Measurements from ENCODE around the gene RGS6. TPM values are rescaled to one million over a fixed set of nuclear protein-coding genes. Genes with fewer than 3 reads are reported as not detected.

The RGS6 gene
- total RNA-seq, 1 experiment from 2014 or later = not detected

GRCh38 chr14:72543341-72543740 lies 611.1 kb downstream of the RGS6 start:
- TF ChIP-seq EZH2phosphoT487 (IDR thresholded peaks at IDR 0.05; ENCODE audit: borderline replicate concordance, low read length) (no peak), EZH2 (IDR thresholded peaks at IDR 0.05; ENCODE audit: low read length, unreplicated experiment) (no peak)
- H3K9me3 ChIP-seq (ENCODE audit: low read length) = no peaks in the 10 kb centered on the region
- no peaks in the 10 kb centered on the region for H3K79me2 ChIP-seq (ENCODE audit: low read length)
- intact Hi-C loops (cut with micrococcal nuclease) = no loop called here
- H3K36me3 ChIP-seq (ENCODE audit: low read depth, low read length) = no peaks in the 10 kb centered on the region
- H3K4me3 ChIP-seq (ENCODE audit: low read length) = no peak overlapping the region
- no peak overlapping the region for H3K9ac ChIP-seq (ENCODE audit: low read length)
- H3K9me2 ChIP-seq (replicated peaks; ENCODE audit: low read length) = no peaks in the 10 kb centered on the region
- POLR2A ChIA-PET (ENCODE audit: unreplicated experiment) = no interaction called here
- ATAC-seq = no peak
- no peak overlapping the region for H3K27ac ChIP-seq (ENCODE audit: low read length)
- DNase-seq = no peak
- CTCF ChIA-PET = no interaction called here
- H4K20me1 ChIP-seq (ENCODE audit: low read length) = no peaks in the 10 kb centered on the region
- BruUV-seq (replicated peaks) = no TSS peak
- H3K4me1 ChIP-seq (ENCODE audit: insufficient read depth, low read length) = peaks cover 15% of the 10 kb centered on the region
- no peak overlapping the region for H3K4me2 ChIP-seq (ENCODE audit: low read length)
- H3K27me3 ChIP-seq (ENCODE audit: low read length) = no peaks in the 10 kb centered on the region
- no peaks in the 10 kb centered on the region for H3F3A ChIP-seq (ENCODE audit: low read length, unreplicated experiment)
- no peak overlapping the region for H2AFZ ChIP-seq (ENCODE audit: low read length)

GRCh38 chr14:72544615-72545387 lies 612.6 kb downstream of the RGS6 start:
- POLR2A ChIA-PET (ENCODE audit: unreplicated experiment) = no interaction called here
- intact Hi-C loops (cut with micrococcal nuclease) = no loop called here
- Histone ChIP-seq H3F3A (ENCODE audit: low read length, unreplicated experiment) (no peaks in the 10 kb centered on the region), H3K27ac (ENCODE audit: low read length) (no peak overlapping the region), H4K20me1 (ENCODE audit: low read length) (no peaks in the 10 kb centered on the region), H3K9me2 (replicated peaks; ENCODE audit: low read length) (no peaks in the 10 kb centered on the region), H2AFZ (ENCODE audit: low read length) (no peak overlapping the region), H3K79me2 (ENCODE audit: low read length) (no peaks in the 10 kb centered on the region), H3K4me1 (ENCODE audit: insufficient read depth, low read length) (peaks cover 20% of the 10 kb centered on the region), H3K4me3 (ENCODE audit: low read length) (no peak overlapping the region), H3K36me3 (ENCODE audit: low read depth, low read length) (no peaks in the 10 kb centered on the region), H3K9ac (ENCODE audit: low read length) (no peak overlapping the region), H3K4me2 (ENCODE audit: low read length) (no peak overlapping the region), H3K27me3 (ENCODE audit: low read length) (no peaks in the 10 kb centered on the region), H3K9me3 (ENCODE audit: low read length) (no peaks in the 10 kb centered on the region)
- CTCF ChIA-PET = no interaction called here
- ATAC-seq (no peak), DNase-seq (no peak)
- TF ChIP-seq EZH2phosphoT487 (IDR thresholded peaks at IDR 0.05; ENCODE audit: borderline replicate concordance, low read length) (no peak), CTCF (conservative IDR thresholded peaks at IDR 0.05; ENCODE audit: low read depth, low read length) (no peak), EZH2 (IDR thresholded peaks at IDR 0.05; ENCODE audit: low read length, unreplicated experiment) (no peak)
- no TSS peak for BruUV-seq (replicated peaks)

- TF ChIP-seq EZH2phosphoT487 (IDR thresholded peaks at IDR 0.05; ENCODE audit: borderline replicate concordance, low read length) (no peak), EZH2 (IDR thresholded peaks at IDR 0.05; ENCODE audit: low read length, unreplicated experiment) (no peak), CTCF (conservative IDR thresholded peaks at IDR 0.05; ENCODE audit: low read depth, low read length) (no peak)
- no peaks in the 10 kb centered on the region for H3F3A ChIP-seq (ENCODE audit: low read length, unreplicated experiment)
- intact Hi-C loops (cut with micrococcal nuclease) = no loop called here
- BruUV-seq (replicated peaks) = no TSS peak
- no peak overlapping the region for H2AFZ ChIP-seq (ENCODE audit: low read length)
- no peaks in the 10 kb centered on the region for H3K9me2 ChIP-seq (replicated peaks; ENCODE audit: low read length)
- POLR2A ChIA-PET (ENCODE audit: unreplicated experiment) = no interaction called here
- no peak overlapping the region for H3K27ac ChIP-seq (ENCODE audit: low read length)
- peaks cover 20% of the 10 kb centered on the region for H3K4me1 ChIP-seq (ENCODE audit: insufficient read depth, low read length)
- H3K4me2 ChIP-seq (ENCODE audit: low read length) = no peak overlapping the region
- H3K27me3 ChIP-seq (ENCODE audit: low read length) = no peaks in the 10 kb centered on the region
- peak; percentile 93 for ATAC-seq
- DNase-seq = peak; percentile 54
- H3K9ac ChIP-seq (ENCODE audit: low read length) = no peak overlapping the region
- H3K79me2 ChIP-seq (ENCODE audit: low read length) = no peaks in the 10 kb centered on the region
- H3K4me3 ChIP-seq (ENCODE audit: low read length) = no peak overlapping the region
- H3K36me3 ChIP-seq (ENCODE audit: low read depth, low read length) = no peaks in the 10 kb centered on the region
- no peaks in the 10 kb centered on the region for H4K20me1 ChIP-seq (ENCODE audit: low read length)
- CTCF ChIA-PET = no interaction called here
- no peaks in the 10 kb centered on the region for H3K9me3 ChIP-seq (ENCODE audit: low read length)
Observed at GRCh38 chr14:72545411-72546311, 613.4 kb downstream of the RGS6 start.
